Measurements from ENCODE around the gene ACAA2. TPM values are rescaled to one million over a fixed set of nuclear protein-coding genes. Genes with fewer than 3 reads are reported as not detected.

The ACAA2 gene
- total and polyA plus RNA-seq, 4 donors = 55.6 to 1,315 (median 646) TPM

- no peak for DNase-seq (ENCODE audit: low spot score)
- no peak for TF ChIP-seq HNF4A (conservative IDR thresholded peaks at IDR 0.05)
- TF ChIP-seq YY1 (IDR thresholded peaks at IDR 0.05) = no peak
- no peak for TF ChIP-seq HNF4G (IDR thresholded peaks at IDR 0.05)
- TF ChIP-seq FOXA1 (IDR thresholded peaks at IDR 0.05) = no peak
- no peak for TF ChIP-seq MAX (IDR thresholded peaks at IDR 0.05)
- TF ChIP-seq FOXA2 (IDR thresholded peaks at IDR 0.05) = no peak
- no peak for TF ChIP-seq SP1 (IDR thresholded peaks at IDR 0.05)
- no peak for TF ChIP-seq NR2F2 (IDR thresholded peaks at IDR 0.05)
- TF ChIP-seq CTCF (IDR thresholded peaks at IDR 0.05; ENCODE audit: low read depth, low read length, missing input control) = no peak
- TF ChIP-seq RAD21 (IDR thresholded peaks at IDR 0.05) = no peak
- H3K27me3 ChIP-seq (ENCODE audit: control insufficient read depth in 4 of 4, insufficient read depth in 4 of 4, low read length in 3 of 4) = no peaks in the 10 kb centered on the region
- 83% methylated on average over 4 of the region's 4 CpGs for WGBS
- H3K9me3 ChIP-seq (ENCODE audit: control insufficient read depth in 4 of 4, low read length in 3 of 4) = no peaks in the 10 kb centered on the region
- peaks cover 8 to 28% (median 19%) of the 10 kb centered on the region in 4 donors for H3K4me1 ChIP-seq (ENCODE audit: control insufficient read depth in 4 of 4, insufficient read depth in 4 of 4, low read length in 3 of 4)
- H3K9ac ChIP-seq (ENCODE audit: low read depth in 1 of 2, low read length in 2 of 2) = no peak overlapping the region
- H3K27ac ChIP-seq (ENCODE audit: low read depth in 1 of 2, low read length in 2 of 2) = no peak overlapping the region
- H3K36me3 ChIP-seq (ENCODE audit: control insufficient read depth in 4 of 4, insufficient read depth in 3 of 4, low read depth in 1 of 4, low read length in 3 of 4) = no peaks in the 10 kb centered on the region
- no peak overlapping the region for H3K4me3 ChIP-seq (ENCODE audit: low read depth in 1 of 3, low read length in 3 of 3)
These were observed 78.5 kb downstream of the ACAA2 start for GRCh38 chr18:49734836-49735235.

GRCh38 chr18:49733896-49734585, 79.3 kb downstream of the ACAA2 start:
- Histone ChIP-seq H3K36me3 (ENCODE audit: control insufficient read depth in 4 of 4, insufficient read depth in 3 of 4, low read depth in 1 of 4, low read length in 3 of 4) (no peaks in the 10 kb centered on the region), H3K27me3 (ENCODE audit: control insufficient read depth in 4 of 4, insufficient read depth in 4 of 4, low read length in 3 of 4) (no peaks in the 10 kb centered on the region), H3K4me1 (ENCODE audit: control insufficient read depth in 4 of 4, insufficient read depth in 4 of 4, low read length in 3 of 4) (peaks cover 8 to 34% (median 21%) of the 10 kb centered on the region in 4 donors), H3K27ac (ENCODE audit: low read depth in 1 of 2, low read length in 2 of 2) (no peak overlapping the region), H3K9ac (ENCODE audit: low read depth in 1 of 2, low read length in 2 of 2) (no peak overlapping the region), H3K9me3 (ENCODE audit: control insufficient read depth in 4 of 4, low read length in 3 of 4) (no peaks in the 10 kb centered on the region), H3K4me3 (ENCODE audit: low read depth in 1 of 3, low read length in 3 of 3) (no peak overlapping the region)
- DNase-seq (ENCODE audit: low spot score) = no peak
- 69% methylated on average over 8 of the region's 8 CpGs for WGBS
- TF ChIP-seq MAX (IDR thresholded peaks at IDR 0.05) = no peak
- no peak for TF ChIP-seq RXRA (IDR thresholded peaks at IDR 0.05)

- Histone ChIP-seq H3K27ac (ENCODE audit: low read depth in 1 of 2, low read length in 2 of 2) (no peak overlapping the region), H3K9ac (ENCODE audit: low read depth in 1 of 2, low read length in 2 of 2) (no peak overlapping the region), H3K4me1 (ENCODE audit: control insufficient read depth in 4 of 4, insufficient read depth in 4 of 4, low read length in 3 of 4) (peaks cover 10 to 38% (median 25%) of the 10 kb centered on the region in 4 donors), H3K4me3 (ENCODE audit: low read depth in 1 of 3, low read length in 3 of 3) (no peak overlapping the region), H3K36me3 (ENCODE audit: control insufficient read depth in 4 of 4, insufficient read depth in 3 of 4, low read depth in 1 of 4, low read length in 3 of 4) (no peaks in the 10 kb centered on the region), H3K9me3 (ENCODE audit: control insufficient read depth in 4 of 4, low read length in 3 of 4) (no peaks in the 10 kb centered on the region), H3K27me3 (ENCODE audit: control insufficient read depth in 4 of 4, insufficient read depth in 4 of 4, low read length in 3 of 4) (no peaks in the 10 kb centered on the region)
- 98% methylated on average over 1 of the region's 1 CpG for WGBS
- TF ChIP-seq FOXA1 (IDR thresholded peaks at IDR 0.05) = no peak
- TF ChIP-seq RAD21 (IDR thresholded peaks at IDR 0.05) = no peak
- TF ChIP-seq ZBTB33 (IDR thresholded peaks at IDR 0.05) = no peak
- no peak for TF ChIP-seq FOXA2 (IDR thresholded peaks at IDR 0.05)
- TF ChIP-seq HNF4A (conservative IDR thresholded peaks at IDR 0.05) = no peak
- no peak for TF ChIP-seq YY1 (IDR thresholded peaks at IDR 0.05)
- no peak for TF ChIP-seq TAF1 (conservative IDR thresholded peaks at IDR 0.05)
- TF ChIP-seq NR2F2 (IDR thresholded peaks at IDR 0.05) = no peak
- TF ChIP-seq JUND (IDR thresholded peaks at IDR 0.05) = no peak
- no peak for TF ChIP-seq MAX (IDR thresholded peaks at IDR 0.05)
- DNase-seq (ENCODE audit: low spot score) = no peak
These were observed 80.0 kb downstream of the ACAA2 start for GRCh38 chr18:49733321-49733720.

Small RNA genes lying within 50 kb of the gene (small RNA-seq; reads per million reads assigned to genes)
- gene RF00283 (not detected), gene SCARNA17 (not detected)
